Thymus (tissue), 11 donors: ENCODE data around the gene ZNF845. TPM values are rescaled to one million over a fixed set of nuclear protein-coding genes. Genes with fewer than 3 reads are reported as not detected.

Source experiments
- DNase-seq, 9 donors: peaks; one replicate each; pipeline ENCODE4 v3.0.0-alpha.2; 2013; ENCODE audit warnings: low spot score in 9 of 9, low read depth in 6 of 9, missing footprints in 1 of 9
- H3K27ac ChIP-seq, 2 donors: one replicate each; pipeline ENCODE4 v1.5.1; 2013; ENCODE audit warnings: control low read depth in 1 of 2, low read depth in 1 of 2, low read length in 1 of 2, mild to moderate bottlenecking in 1 of 2, moderate library complexity in 1 of 2
- H3K27me3 ChIP-seq, 2 donors: one replicate each; pipeline ENCODE4 v1.5.1; 2013; ENCODE audit warnings: low read length in 1 of 2; ENCODE audit not compliant: control insufficient read depth in 2 of 2, insufficient read depth in 1 of 2
- H3K36me3 ChIP-seq, 2 donors: one replicate each; pipeline ENCODE4 v1.5.1; 2013; ENCODE audit warnings: low read length in 1 of 2, mild to moderate bottlenecking in 1 of 2, moderate library complexity in 1 of 2; ENCODE audit not compliant: control insufficient read depth in 2 of 2, insufficient read depth in 2 of 2
- H3K4me1 ChIP-seq, 2 donors: one replicate each; pipeline ENCODE4 v1.5.1; 2013; ENCODE audit warnings: low read length in 2 of 2; ENCODE audit not compliant: control insufficient read depth in 2 of 2, insufficient read depth in 2 of 2
- H3K4me3 ChIP-seq, 2 donors: one replicate each; pipeline ENCODE4 v1.5.1; 2013; ENCODE audit warnings: low read length in 2 of 2, control low read depth in 1 of 2, mild to moderate bottlenecking in 1 of 2
- H3K9me3 ChIP-seq, 2 donors: one replicate each; pipeline ENCODE4 v1.5.1; 2013; ENCODE audit warnings: low read length in 1 of 2, mild to moderate bottlenecking in 1 of 2; ENCODE audit not compliant: control insufficient read depth in 2 of 2, insufficient read depth in 1 of 2
- WGBS: extraction: QIAGEN DNeasy Blood & Tissue Kit; methylation state at CpG from one replicate; pipeline ENCODE4 v1.1.7; 2013; 5-methylcytosine and 5-hydroxymethylcytosine counted together
- polyA plus RNA-seq: library from polyadenylated mRNA; stranded (reverse); fragments of 200-250 nt; gene quantifications from one replicate; pipeline ENCODE4 v1.2.3, GENCODE V29; 2013
- total RNA-seq: library from RNA; stranded (reverse); fragments of 120-200 nt; gene quantifications from one replicate; pipeline ENCODE4 v1.2.4, GENCODE V29; 2013
- donor health status: healthy.

ZNF845 gene
- total and polyA plus RNA-seq, 2 donors, result 5.7 to 10.5 TPM

- peak in 1 of 9 donors; percentile 3 for DNase-seq
- peak overlapping the region; percentile 30 to 92 for H3K27ac ChIP-seq
Observed at GRCh38 chr19:53365899-53366493, 32.4 kb downstream of the ZNF845 start.

GRCh38 chr19:53372196-53372595 lies 38.6 kb downstream of the ZNF845 start:
- Histone ChIP-seq H3K9me3 (peaks cover 1 to 3% of the 10 kb centered on the region in 2 donors), H3K4me1 (no peaks in the 10 kb centered on the region), H3K4me3 (no peak overlapping the region), H3K36me3 (peaks cover 3 to 28% of the 10 kb centered on the region in 2 donors), H3K27me3 (no peaks in the 10 kb centered on the region), H3K27ac (no peak overlapping the region)
- 97% methylated on average over 4 of the region's 4 CpGs for WGBS
- DNase-seq, result no peak

More at GRCh38 chr19:53365899-53366493, 32.4 kb downstream of the ZNF845 start:
- peaks cover 0 to 8% of the 10 kb centered on the region in 2 donors for H3K4me1 ChIP-seq
- H3K27me3 ChIP-seq, result no peaks in the 10 kb centered on the region
- peak overlapping the region; percentile 67 to 74 for H3K4me3 ChIP-seq
- no peaks in the 10 kb centered on the region for H3K36me3 ChIP-seq
- H3K9me3 ChIP-seq, result peaks cover 1 to 3% of the 10 kb centered on the region in 2 donors
- WGBS, result under 1% methylated on average over 32 of the region's 32 CpGs

- DNase-seq, result no peak
- 79% methylated on average over 3 of the region's 3 CpGs for WGBS
- H3K27me3 ChIP-seq, result no peaks in the 10 kb centered on the region
- H3K36me3 ChIP-seq, result peaks cover 3 to 37% of the 10 kb centered on the region in 2 donors
- H3K4me1 ChIP-seq, result no peaks in the 10 kb centered on the region
- no peak overlapping the region for H3K4me3 ChIP-seq
- no peak overlapping the region for H3K27ac ChIP-seq
- peaks cover 2 to 3% of the 10 kb centered on the region in 2 donors for H3K9me3 ChIP-seq
Observed at GRCh38 chr19:53374288-53374687, 40.7 kb downstream of the ZNF845 start.

GRCh38 chr19:53374743-53375142 lies 41.2 kb downstream of the ZNF845 start:
- 100% methylated on average over 1 of the region's 1 CpG for WGBS
- Histone ChIP-seq H3K27me3 (no peaks in the 10 kb centered on the region), H3K27ac (no peak overlapping the region), H3K4me3 (no peak overlapping the region), H3K36me3 (peaks cover 3 to 40% of the 10 kb centered on the region in 2 donors), H3K9me3 (peaks cover 2 to 6% of the 10 kb centered on the region in 2 donors), H3K4me1 (no peaks in the 10 kb centered on the region)
- DNase-seq, result no peak

- H3K36me3 ChIP-seq, result peaks cover 0 to 28% of the 10 kb centered on the region in 2 donors
- peaks cover 7 to 10% of the 10 kb centered on the region in 2 donors for H3K9me3 ChIP-seq
- H3K27me3 ChIP-seq, result no peaks in the 10 kb centered on the region
- H3K4me3 ChIP-seq, result no peak overlapping the region
- H3K27ac ChIP-seq, result no peak overlapping the region
- no peak for DNase-seq
- no peaks in the 10 kb centered on the region for H3K4me1 ChIP-seq
- WGBS, result 98% methylated on average over 3 of the region's 3 CpGs
Observed at GRCh38 chr19:53381376-53381775, 47.8 kb downstream of the ZNF845 start.

- Histone ChIP-seq H3K27ac (no peak overlapping the region), H3K4me3 (no peak overlapping the region), H3K27me3 (no peaks in the 10 kb centered on the region), H3K36me3 (no peaks in the 10 kb centered on the region), H3K9me3 (peaks cover 4 to 23% of the 10 kb centered on the region in 2 donors), H3K4me1 (no peaks in the 10 kb centered on the region)
- DNase-seq, result no peak
- WGBS, result 98% methylated on average over 3 of the region's 3 CpGs
Observed at GRCh38 chr19:53388168-53388567, 54.6 kb downstream of the ZNF845 start.

GRCh38 chr19:53388904-53389303 lies 55.4 kb downstream of the ZNF845 start:
- H3K27ac ChIP-seq, result no peak overlapping the region
- H3K36me3 ChIP-seq, result no peaks in the 10 kb centered on the region
- 97% methylated on average over 5 of the region's 5 CpGs for WGBS
- H3K27me3 ChIP-seq, result no peaks in the 10 kb centered on the region
- no peak for DNase-seq
- H3K4me3 ChIP-seq, result no peak overlapping the region
- peaks cover 4 to 23% of the 10 kb centered on the region in 2 donors for H3K9me3 ChIP-seq
- H3K4me1 ChIP-seq, result no peaks in the 10 kb centered on the region

- H3K27ac ChIP-seq, result no peak overlapping the region
- peaks cover 4 to 23% of the 10 kb centered on the region in 2 donors for H3K9me3 ChIP-seq
- peaks cover 1 to 2% of the 10 kb centered on the region in 2 donors for H3K4me1 ChIP-seq
- no peaks in the 10 kb centered on the region for H3K27me3 ChIP-seq
- H3K36me3 ChIP-seq, result no peaks in the 10 kb centered on the region
- no peak for DNase-seq
- 90% methylated on average over 8 of the region's 8 CpGs for WGBS
- no peak overlapping the region for H3K4me3 ChIP-seq
Observed at GRCh38 chr19:53389571-53389970, 56.0 kb downstream of the ZNF845 start.

- 52% methylated on average over 22 of the region's 22 CpGs for WGBS
- Histone ChIP-seq H3K27me3 (no peaks in the 10 kb centered on the region), H3K4me1 (peaks cover 3 to 4% of the 10 kb centered on the region in 2 donors), H3K36me3 (no peaks in the 10 kb centered on the region), H3K27ac (no peak overlapping the region), H3K4me3 (no peak overlapping the region), H3K9me3 (peaks cover 4 to 23% of the 10 kb centered on the region in 2 donors)
- no peak for DNase-seq
Observed at GRCh38 chr19:53389978-53390377, 56.4 kb downstream of the ZNF845 start.
